22Rv1 (cell line): ENCODE measurements around the gene JARID2.

Experiments used
- CTCF ChIP-seq: fragments of 450-650 bp; IDR thresholded peaks from 2 replicates; pipeline ENCODE4 v1.5.1; 2017; ENCODE audit warnings: mild to moderate bottlenecking
- ZFX ChIP-seq: fragments of 450-650 bp; IDR thresholded peaks from 2 replicates; pipeline ENCODE4 v1.6.1; 2017; ENCODE audit warnings: antibody characterized with exemption, borderline replicate concordance

- TF ChIP-seq CTCF (no peak), ZFX (no peak)
These were observed 162.1 kb downstream of the JARID2 start for GRCh38 chr6:15408008-15408407.
